Fibroblast of lung (primary cell): ENCODE results near the gene XCL2. TPM values are rescaled to one million over a fixed set of nuclear protein-coding genes. Genes with fewer than 3 reads are reported as not detected.

ENCODE experiments used
- DNase-seq, 2 donors: peaks; one replicate each; pipeline versions ENCODE4 v3.0.0 to v3.0.0-alpha.2; 2010; ENCODE audit warnings: low read depth in 2 of 2
- H2AFZ ChIP-seq: 2 replicates; pipeline ENCODE4 v1.5.1; 2012; ENCODE audit warnings: low read length, control low read depth, inconsistent platforms
- H3K27ac ChIP-seq: 2 replicates; pipeline ENCODE4 v1.5.1; 2011; ENCODE audit warnings: low read length, control low read depth; ENCODE audit not compliant: insufficient read depth
- H3K27me3 ChIP-seq: 2 replicates; pipeline ENCODE4 v1.5.1; 2011; ENCODE audit warnings: mild to moderate bottlenecking, low read length; ENCODE audit not compliant: control insufficient read depth, insufficient read depth
- H3K36me3 ChIP-seq: 2 replicates; pipeline ENCODE4 v1.5.1; 2011; ENCODE audit warnings: low read length; ENCODE audit not compliant: control insufficient read depth, insufficient read depth
- H3K4me1 ChIP-seq: 2 replicates; pipeline ENCODE4 v1.5.1; 2011; ENCODE audit warnings: low read length; ENCODE audit not compliant: control insufficient read depth, insufficient read depth; ENCODE audit errors: extremely low read depth
- H3K4me2 ChIP-seq: 2 replicates; pipeline ENCODE4 v1.5.1; 2011; ENCODE audit warnings: low read length, control low read depth; ENCODE audit not compliant: insufficient read depth; ENCODE audit errors: extremely low read depth
- H3K4me3 ChIP-seq, 4 experiments: fragments of 200-600 bp in 1 of 4; sonication (generic) in 1 of 4; replicated peaks in 1 of 4; 2 replicates each; pipeline ENCODE4 v1.5.1; 2011 to 2016; ENCODE audit warnings: low read length in 4 of 4, low read depth in 3 of 4, mild to moderate bottlenecking in 3 of 4, control low read depth in 2 of 4, inconsistent platforms in 1 of 4, mixed read lengths in 1 of 4; ENCODE audit not compliant: insufficient read depth in 1 of 4; ENCODE audit errors: control extremely low read depth in 1 of 4
- H3K79me2 ChIP-seq: 2 replicates; pipeline ENCODE4 v1.5.1; 2012; ENCODE audit warnings: mild to moderate bottlenecking, low read length, inconsistent platforms; ENCODE audit not compliant: control insufficient read depth, insufficient read depth
- H3K9ac ChIP-seq: 2 replicates; pipeline ENCODE4 v1.5.1; 2011; ENCODE audit warnings: mild to moderate bottlenecking, low read length, control low read depth; ENCODE audit not compliant: insufficient read depth
- H3K9me3 ChIP-seq: 2 replicates; pipeline ENCODE4 v1.5.1; 2012; ENCODE audit warnings: low read depth, low read length; ENCODE audit not compliant: control insufficient read depth, insufficient read depth
- H4K20me1 ChIP-seq: 2 replicates; pipeline ENCODE4 v1.5.1; 2011; ENCODE audit warnings: low read length; ENCODE audit not compliant: control insufficient read depth, insufficient read depth; ENCODE audit errors: extremely low read depth
- CTCF ChIP-seq, 2 donors: IDR thresholded peaks in 1 of 2; conservative IDR thresholded peaks in 1 of 2; 1 replicate in 1 of 2; 2 replicates in 1 of 2; pipeline ENCODE4 v1.5.1; 2011 to 2012; ENCODE audit warnings: low read length in 2 of 2, control low read depth in 1 of 2, inconsistent platforms in 1 of 2, low read depth in 1 of 2, mild to moderate bottlenecking in 1 of 2
- EZH2 ChIP-seq: IDR thresholded peaks from 2 replicates; pipeline ENCODE4 v1.5.1; 2012; ENCODE audit warnings: low read length, control low read depth, mild to moderate bottlenecking; ENCODE audit errors: missing control alignments
- polyA plus RNA-seq, 2 donors: library from polyadenylated mRNA; depleted of rRNA in 1 of 2; stranded (reverse) in 1 of 2; unstranded in 1 of 2; fragments of >200 nt; gene quantifications; 2 replicates each; pipeline ENCODE4 v1.2.1, GENCODE V29; 2011 to 2012; ENCODE audit warnings: missing spikeins in 1 of 2
- total RNA-seq: library from RNA; depleted of rRNA; stranded (reverse); fragments of >200 nt; gene quantifications from 2 replicates; pipeline ENCODE4 v1.2.1, GENCODE V29; 2014

XCL2 gene
- total and polyA plus RNA-seq, 2 donors (not counting 1 experiment from before 2014, with no cell fraction given): not detected

- Histone ChIP-seq H3K27ac (no peak overlapping the region), H3K27me3 (no peaks in the 10 kb centered on the region), H2AFZ (no peak overlapping the region), H3K4me2 (no peak overlapping the region), H3K9me3 (no peaks in the 10 kb centered on the region), H3K4me1 (no peaks in the 10 kb centered on the region), H3K9ac (no peak overlapping the region), H3K4me3 (no peak overlapping the region), H3K36me3 (no peaks in the 10 kb centered on the region), H3K79me2 (no peaks in the 10 kb centered on the region), H4K20me1 (no peaks in the 10 kb centered on the region)
- no peak for DNase-seq
- no peak for TF ChIP-seq CTCF (conservative IDR thresholded peaks at IDR 0.05 in 1 of 2, IDR thresholded peaks at IDR 0.05 in 1 of 2; ENCODE audit: low read depth in 1 of 2, low read length in 2 of 2)
- TF ChIP-seq EZH2: no peak
These were observed 30.8 kb downstream of the XCL2 start for GRCh38 chr1:168512864-168513595.

- no peak for DNase-seq
These were observed 33.7 kb downstream of the XCL2 start for GRCh38 chr1:168509875-168510791.

More at GRCh38 chr1:168509875-168510791, 33.7 kb downstream of the XCL2 start:
- no peaks in the 10 kb centered on the region for H3K27me3 ChIP-seq
- H3K36me3 ChIP-seq: no peaks in the 10 kb centered on the region
- no peaks in the 10 kb centered on the region for H4K20me1 ChIP-seq
- peaks cover 5% of the 10 kb centered on the region for H3K4me1 ChIP-seq
- TF ChIP-seq CTCF (conservative IDR thresholded peaks at IDR 0.05 in 1 of 2, IDR thresholded peaks at IDR 0.05 in 1 of 2; ENCODE audit: low read depth in 1 of 2, low read length in 2 of 2): no peak
- no peak for TF ChIP-seq EZH2
- H3K9ac ChIP-seq: no peak overlapping the region
- no peak overlapping the region for H3K4me3 ChIP-seq
- H3K4me2 ChIP-seq: no peak overlapping the region
- H3K27ac ChIP-seq: no peak overlapping the region
- no peaks in the 10 kb centered on the region for H3K9me3 ChIP-seq
- H3K79me2 ChIP-seq: no peaks in the 10 kb centered on the region
- no peak overlapping the region for H2AFZ ChIP-seq
